PC-3 (cell line): ENCODE measurements around the gene TTYH2.

Source experiments
- CTCF ChIP-seq: fragments of 300-600 bp; sonication (generic); conservative IDR thresholded peaks from 2 replicates; pipeline ENCODE4 v1.5.1; 2017; ENCODE audit warnings: antibody characterized with exemption, low read depth, mild to moderate bottlenecking, low read length
- EZH2 ChIP-seq: fragments of 300-600 bp; sonication (generic); IDR thresholded peaks from one replicate; pipeline ENCODE4 v1.6.1; 2017; ENCODE audit warnings: antibody characterized with exemption, mild to moderate bottlenecking, low read length; ENCODE audit not compliant: unreplicated experiment
- EZH2phosphoT487 ChIP-seq: fragments of 300-600 bp; sonication (generic); IDR thresholded peaks from 2 replicates; pipeline ENCODE4 v1.6.1; 2018; ENCODE audit warnings: mild to moderate bottlenecking, antibody characterized with exemption, low read length, borderline replicate concordance

GRCh38 chr17:74231928-74232907 is 18.8 kb downstream of the TTYH2 start:
- TF ChIP-seq EZH2phosphoT487 (no peak), CTCF (no peak), EZH2 (no peak)
